GOT3 (cell line): ENCODE measurements around the gene MIPOL1.

Experiments
- DNase-seq: peaks from one replicate; lab custom pipeline; 2025; ENCODE audit warnings: mixed read lengths; lab: John Stamatoyannopoulos, UW

MIPOL1 gene

GRCh38 chr14:37587131-37587803, 389.5 kb downstream of the MIPOL1 start:
- no peak for DNase-seq

- DNase-seq: no peak
These were observed 390.3 kb downstream of the MIPOL1 start for GRCh38 chr14:37587881-37588666.

DNA sequence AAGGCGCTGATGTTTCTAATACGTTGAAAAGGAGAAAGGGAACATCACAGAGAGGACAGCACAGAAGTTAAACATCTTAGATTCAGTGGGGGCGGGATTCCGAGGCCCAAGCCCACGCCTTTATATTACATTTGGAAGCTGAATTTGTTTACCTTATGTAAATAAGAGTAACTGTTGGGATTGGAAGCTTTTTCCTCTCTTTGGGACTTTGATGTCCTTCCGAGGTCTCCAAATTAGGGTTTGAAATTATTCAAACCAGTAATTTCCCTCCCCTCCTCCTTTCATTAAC, 390.9 kb downstream of the MIPOL1 start:
- no peak for DNase-seq

DNA sequence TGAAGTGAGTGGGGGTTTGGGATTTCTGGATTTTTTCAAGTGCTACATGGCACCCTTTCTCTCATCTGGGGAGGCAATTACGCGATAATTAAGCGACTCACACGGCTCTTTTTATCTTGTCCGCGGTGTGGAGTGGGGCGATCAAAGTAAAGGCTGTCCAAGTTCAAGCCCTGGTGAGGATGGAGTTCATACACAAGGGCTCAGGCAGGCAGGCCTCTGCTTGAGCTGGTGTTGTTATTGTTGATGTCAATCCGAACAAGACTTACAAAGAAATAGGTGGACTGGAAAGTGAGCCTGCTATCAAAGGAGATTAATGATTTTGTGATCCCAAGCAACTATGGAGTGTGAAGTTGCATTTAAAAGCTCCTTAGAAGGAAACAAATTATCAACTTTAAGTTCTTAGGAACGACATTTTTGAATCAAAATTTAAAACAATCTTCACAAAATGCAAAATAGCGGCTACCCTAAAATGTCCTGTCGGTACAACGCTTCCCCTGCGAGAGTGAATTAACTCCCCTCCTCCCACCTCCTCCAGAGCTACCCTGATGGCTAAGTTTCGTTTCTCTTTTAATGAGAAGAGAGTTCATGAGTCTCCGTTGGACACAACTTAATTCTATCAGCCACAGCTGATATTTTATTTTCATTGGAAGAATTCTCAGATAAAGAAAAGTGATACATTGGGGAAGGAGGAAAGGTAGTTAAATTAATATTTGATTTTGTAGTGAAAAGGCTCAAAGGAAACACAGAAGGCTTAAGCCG, 391.4 kb downstream of the MIPOL1 start:
- DNase-seq: no peak

GRCh38 chr14:37589715-37590427, 392.1 kb downstream of the MIPOL1 start:
- DNase-seq: no peak

GRCh38 chr14:37590428-37591139, 392.8 kb downstream of the MIPOL1 start:
- DNase-seq: no peak

- no peak for DNase-seq
These were observed 393.7 kb downstream of the MIPOL1 start for GRCh38 chr14:37591311-37591940.

DNA sequence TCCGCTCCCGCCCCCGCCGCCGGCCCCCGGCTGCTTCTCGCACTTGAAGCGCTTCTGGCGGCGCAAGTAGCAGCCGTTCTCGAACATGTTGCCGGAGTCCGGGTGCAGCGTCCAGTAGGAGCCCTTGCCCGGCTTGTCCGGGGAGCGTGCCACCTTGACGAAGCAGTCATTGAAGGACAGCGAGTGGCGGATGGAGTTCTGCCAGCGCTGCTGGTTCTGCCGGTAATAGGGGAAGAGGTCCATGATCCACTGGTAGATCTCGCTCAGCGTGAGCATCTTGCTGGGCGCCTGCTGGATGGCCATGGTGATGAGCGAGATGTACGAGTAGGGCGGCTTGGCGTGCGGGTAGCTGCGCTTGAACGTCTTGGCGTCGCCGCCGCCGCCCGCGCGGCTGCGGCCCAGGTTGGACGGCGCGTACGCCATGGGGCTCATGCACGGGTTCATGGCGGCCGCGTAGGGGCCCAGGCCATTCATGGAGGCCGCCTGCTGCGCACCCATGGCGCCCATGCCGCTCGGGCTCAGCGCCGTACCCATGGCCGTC, 394.3 kb downstream of the MIPOL1 start:
- DNase-seq: no peak

DNA sequence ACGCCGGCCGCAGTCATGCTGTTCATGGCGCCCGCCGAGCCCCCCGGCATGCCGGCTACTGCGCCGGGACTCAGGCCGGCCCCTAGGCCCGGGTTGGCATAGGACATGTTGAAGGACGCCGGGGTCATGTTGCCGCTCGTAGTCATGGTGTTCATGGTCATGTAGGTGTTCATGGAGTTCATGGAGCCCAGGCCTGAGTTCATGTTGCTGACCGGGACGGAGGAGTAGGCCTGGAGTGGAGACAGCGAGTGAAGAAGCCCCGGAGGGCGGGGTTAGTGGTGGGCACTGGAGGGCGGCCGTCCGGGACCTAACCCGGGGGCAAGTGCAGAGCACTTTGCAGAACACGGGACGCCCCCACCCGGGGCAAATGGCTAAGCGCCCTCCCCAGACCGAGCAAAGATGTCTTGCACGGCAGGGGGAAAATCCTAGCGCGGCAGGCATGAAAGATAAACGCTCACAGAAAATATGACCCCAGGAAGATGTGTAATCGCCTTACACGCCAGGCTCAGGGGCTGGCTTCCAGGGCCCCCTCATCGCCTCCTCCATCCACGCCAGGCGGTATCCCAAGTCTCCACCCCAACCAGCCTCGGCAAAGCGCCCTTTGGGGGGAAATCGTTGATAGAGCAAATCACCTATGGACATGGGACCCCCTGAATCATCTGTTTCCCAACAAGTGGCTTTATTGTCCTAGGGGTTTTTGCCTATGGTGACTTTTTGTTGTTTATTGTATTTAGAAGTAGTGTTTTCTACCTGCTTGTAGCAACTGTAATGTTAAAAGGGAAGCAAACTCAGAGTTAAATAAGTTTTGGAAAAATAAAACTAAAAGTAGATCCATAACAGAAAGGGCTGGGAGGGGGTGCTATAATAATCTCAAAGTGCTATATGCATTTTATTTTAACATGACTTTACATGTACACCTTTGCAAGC, 395.0 kb downstream of the MIPOL1 start:
- DNase-seq: no peak

GRCh38 chr14:37593511-37594237, 395.9 kb downstream of the MIPOL1 start:
- DNase-seq: no peak

GRCh38 chr14:37594238-37594970, 396.7 kb downstream of the MIPOL1 start:
- DNase-seq: no peak

DNA sequence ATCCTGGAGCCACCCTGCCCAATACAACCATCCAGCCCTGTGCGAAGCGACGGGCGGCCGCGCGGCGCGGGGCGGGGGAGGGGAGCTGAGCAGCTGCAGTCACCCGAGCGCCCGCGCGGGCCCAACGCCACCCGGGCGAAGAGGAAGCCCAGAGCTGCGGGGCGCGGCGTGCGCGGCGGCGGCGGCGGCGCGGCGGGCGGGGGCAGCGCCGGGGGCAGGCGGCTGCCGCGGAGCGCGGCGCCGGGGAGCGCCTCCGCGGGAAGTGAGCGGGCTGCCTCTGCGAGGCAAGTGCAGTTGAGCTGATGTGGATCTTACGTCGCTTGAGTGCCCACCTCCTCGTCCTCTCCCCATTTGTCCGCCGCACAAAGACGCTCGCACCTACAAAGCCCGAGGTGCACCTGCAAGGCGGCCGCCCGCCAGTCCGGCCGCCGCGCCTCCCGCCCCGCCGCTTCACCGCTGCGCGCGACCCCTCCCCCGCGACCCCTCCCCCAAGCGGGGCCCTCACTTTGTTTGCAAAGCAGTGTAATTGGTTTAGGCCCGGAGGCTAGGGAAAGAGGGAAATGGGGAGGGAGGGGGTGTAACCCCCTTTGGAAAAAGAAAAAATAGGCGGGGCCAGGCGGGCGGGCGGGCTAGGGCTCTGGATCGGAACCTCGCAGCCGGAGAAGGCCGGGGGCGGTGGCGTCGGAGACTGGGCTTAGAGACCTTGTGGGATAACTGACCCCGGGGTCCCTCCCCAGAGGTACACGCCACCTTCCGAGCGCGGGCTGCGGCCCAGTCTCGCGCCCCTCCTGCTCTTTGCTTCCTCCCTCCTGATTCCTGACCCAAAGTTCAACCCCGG, 397.5 kb downstream of the MIPOL1 start, which contains the start of the genes FOXA1 and TTC6:
FOXA1 (minus strand) TSS at position 279 of the 838 bp plus-strand sequence; CDS start at position 2, 277 bp downstream.
TTC6 (plus strand) TSS at position 659 of the 838 bp plus-strand sequence. CDS start 26,436 bp downstream, outside the sequence.
- no peak for DNase-seq

GRCh38 chr14:37595809-37596621, 398.3 kb downstream of the MIPOL1 start:
- DNase-seq: no peak

GRCh38 chr14:37596790-37597472, 399.2 kb downstream of the MIPOL1 start:
- no peak for DNase-seq

GRCh38 chr14:37597538-37597913, 399.8 kb downstream of the MIPOL1 start:
- no peak for DNase-seq
